Erythroblast (primary cell): ENCODE data around the gene RDH14.

Source experiments
- DNase-seq, 2 experiments: peaks; one replicate each; lab custom pipeline; 2025; lab: John Stamatoyannopoulos, UW
- GATA1 ChIP-seq: IDR thresholded peaks from 2 replicates; pipeline ENCODE4 v1.6.1; 2011; ENCODE audit warnings: low read depth, mild to moderate bottlenecking, control low read depth, low read length, moderate library complexity
- POLR2A ChIP-seq: IDR thresholded peaks from 2 replicates; pipeline ENCODE4 v1.6.1; 2011; ENCODE audit warnings: mild to moderate bottlenecking, low read length

The RDH14 gene

GRCh38 chr2:18588802-18589201, 28.3 kb upstream of the RDH14 start:
- no peak for DNase-seq
- TF ChIP-seq POLR2A, result no peak

GRCh38 chr2:18588049-18588448, 27.6 kb upstream of the RDH14 start:
- no peak for DNase-seq
- TF ChIP-seq POLR2A (no peak), GATA1 (no peak)

- TF ChIP-seq GATA1, result no peak
- no peak for TF ChIP-seq POLR2A
- no peak for DNase-seq
Measured at GRCh38 chr2:18585526-18585925, 25.1 kb upstream of the RDH14 start.

- no peak for TF ChIP-seq POLR2A
- TF ChIP-seq GATA1, result no peak
- no peak for DNase-seq
Measured at GRCh38 chr2:18584608-18584954, 24.1 kb upstream of the RDH14 start.

GRCh38 chr2:18583905-18584607, 23.6 kb upstream of the RDH14 start:
- TF ChIP-seq POLR2A (no peak), GATA1 (no peak)

GRCh38 chr2:18580606-18581005, 20.2 kb upstream of the RDH14 start:
- TF ChIP-seq POLR2A (no peak), GATA1 (no peak)
- DNase-seq, result no peak

More at GRCh38 chr2:18583905-18584607, 23.6 kb upstream of the RDH14 start:
- DNase-seq, result no peak

GRCh38 chr2:18578033-18578432, 17.6 kb upstream of the RDH14 start:
- TF ChIP-seq GATA1 (no peak), POLR2A (no peak)
- DNase-seq, result no peak

GRCh38 chr2:18566145-18566769, 5.8 kb upstream of the RDH14 start:
- no peak for TF ChIP-seq POLR2A
- TF ChIP-seq GATA1, result no peak

GRCh38 chr2:18560797-18561085, 288 bp upstream of the RDH14 start:
- DNase-seq, result no peak
- TF ChIP-seq POLR2A (peak; percentile 63), GATA1 (no peak)

More at GRCh38 chr2:18566145-18566769, 5.8 kb upstream of the RDH14 start:
- DNase-seq, result peak in 1 of 2 experiments; percentile 31

- DNase-seq, result no peak
- no peak for TF ChIP-seq POLR2A
Measured at GRCh38 chr2:18559531-18560030, 872 bp downstream of the RDH14 start.

- DNase-seq, result peak; percentile 42 to 70
Measured at GRCh38 chr2:18558458-18558857, 2.0 kb downstream of the RDH14 start.

GRCh38 chr2:18557121-18557520, 3.3 kb downstream of the RDH14 start:
- no peak for DNase-seq
- TF ChIP-seq POLR2A, result peak; percentile 14
- TF ChIP-seq GATA1, result no peak

More at GRCh38 chr2:18558458-18558857, 2.0 kb downstream of the RDH14 start:
- TF ChIP-seq GATA1 (no peak), POLR2A (no peak)

GRCh38 chr2:18552351-18553077, 7.9 kb downstream of the RDH14 start:
- DNase-seq, result peak in 1 of 2 experiments; percentile 4
- TF ChIP-seq POLR2A (no peak), GATA1 (no peak)

- no peak for DNase-seq
Measured at GRCh38 chr2:18551623-18552022, 8.8 kb downstream of the RDH14 start.

More at GRCh38 chr2:18551623-18552022, 8.8 kb downstream of the RDH14 start:
- no peak for TF ChIP-seq POLR2A
- no peak for TF ChIP-seq GATA1
